Neural cell (in vitro differentiated cells): ENCODE measurements around the gene HEXIM2. TPM values are rescaled to one million over a fixed set of nuclear protein-coding genes. Genes with fewer than 3 reads are reported as not detected.

ENCODE experiments used
- H2AFZ ChIP-seq: fragments of 200-600, 300-800 bp; sonication (generic), shearing (Covaris generic); 2 replicates; pipeline ENCODE4 v1.6.0; 2014; ENCODE audit warnings: low read depth, mild to moderate bottlenecking, antibody characterized with exemption, low read length, moderate library complexity
- H3F3A ChIP-seq: fragments of 200-600 bp; shearing (Covaris generic); 2 replicates; pipeline ENCODE4 v1.6.1; 2016; ENCODE audit warnings: mild to moderate bottlenecking, moderate library complexity, mixed read lengths, antibody characterized with exemption, low read length; ENCODE audit not compliant: insufficient read depth, poor library complexity, severe bottlenecking
- H3K27ac ChIP-seq: fragments of 200-600, 300-800 bp; sonication (generic), shearing (Covaris generic); 2 replicates; pipeline ENCODE4 v1.5.1; 2014; ENCODE audit warnings: mild to moderate bottlenecking, low read length, moderate library complexity
- H3K27me3 ChIP-seq: fragments of 300-800, 200-600 bp; sonication (generic), shearing (Covaris generic); 2 replicates; pipeline ENCODE4 v1.6.0; 2014; ENCODE audit warnings: mild to moderate bottlenecking, low read depth, low read length, moderate library complexity; ENCODE audit not compliant: insufficient read depth
- H3K36me3 ChIP-seq: fragments of 300-800, 200-600 bp; sonication (generic), shearing (Covaris generic); 2 replicates; pipeline ENCODE4 v1.5.1; 2014; ENCODE audit warnings: mild to moderate bottlenecking, antibody characterized with exemption, low read length, moderate library complexity; ENCODE audit not compliant: insufficient read depth
- H3K4me2 ChIP-seq: fragments of 300-800, 200-600 bp; sonication (generic), shearing (Covaris generic); 2 replicates; pipeline ENCODE4 v1.6.0; 2014; ENCODE audit warnings: mild to moderate bottlenecking, low read length
- H3K4me3 ChIP-seq: fragments of 300-800, 200-600 bp; sonication (generic), shearing (Covaris generic); 2 replicates; pipeline ENCODE4 v1.5.1; 2014; ENCODE audit warnings: mild to moderate bottlenecking, low read length, moderate library complexity
- H3K79me2 ChIP-seq: fragments of 200-600 bp; shearing (Covaris generic); replicated peaks from 2 replicates; pipeline ENCODE4 v1.6.0; 2014; ENCODE audit warnings: mild to moderate bottlenecking, low read length, moderate library complexity; ENCODE audit not compliant: insufficient read depth
- H3K9ac ChIP-seq: fragments of 300-800, 200-600 bp; sonication (generic), shearing (Covaris generic); 2 replicates; pipeline ENCODE4 v1.6.1; 2016; ENCODE audit warnings: mild to moderate bottlenecking, low read length, mixed read lengths
- H3K9me2 ChIP-seq: fragments of 200-600 bp; shearing (Covaris generic); 2 replicates; pipeline ENCODE4 v1.6.1; 2016; ENCODE audit warnings: mild to moderate bottlenecking, low read length, mixed read lengths; ENCODE audit not compliant: insufficient read depth
- H3K9me3 ChIP-seq: fragments of 200-600, 300-800 bp; sonication (generic), shearing (Covaris generic); 2 replicates; pipeline ENCODE4 v1.6.1; 2016; ENCODE audit warnings: mild to moderate bottlenecking, mixed run types, low read length, moderate library complexity, mixed read lengths
- H4K20me1 ChIP-seq: fragments of 200-600 bp; shearing (Covaris generic); 2 replicates; pipeline ENCODE4 v1.6.1; 2016; ENCODE audit warnings: mild to moderate bottlenecking, mixed run types; ENCODE audit not compliant: insufficient read depth
- CTCF ChIP-seq: fragments of 450-650 bp; IDR thresholded peaks from 2 replicates; pipeline ENCODE4 v1.5.1; 2014; ENCODE audit warnings: antibody characterized with exemption, mild to moderate bottlenecking, moderate library complexity; ENCODE audit not compliant: poor library complexity, severe bottlenecking
- EP300 ChIP-seq: fragments of 450-650 bp; conservative IDR thresholded peaks from 2 replicates; pipeline ENCODE4 v1.6.1; 2014; ENCODE audit warnings: antibody characterized with exemption, mild to moderate bottlenecking, moderate library complexity; ENCODE audit not compliant: poor library complexity, severe bottlenecking
- EZH2 ChIP-seq: fragments of 200-600, 300-800 bp; shearing (Covaris generic), sonication (generic); IDR thresholded peaks from 2 replicates; pipeline ENCODE4 v1.6.1; 2014; ENCODE audit warnings: antibody characterized with exemption, low read length, borderline replicate concordance, mild to moderate bottlenecking; ENCODE audit not compliant: insufficient read depth, poor library complexity, severe bottlenecking
- MXI1 ChIP-seq: fragments of 450-650 bp; conservative IDR thresholded peaks from 2 replicates; pipeline ENCODE4 v1.6.1; 2014; ENCODE audit warnings: antibody characterized with exemption, mild to moderate bottlenecking; ENCODE audit not compliant: poor library complexity, severe bottlenecking
- POLR2AphosphoS5 ChIP-seq: IDR thresholded peaks from 2 replicates; pipeline ENCODE4 v1.6.1; 2012
- RAD21 ChIP-seq: fragments of 450-650 bp; conservative IDR thresholded peaks from 2 replicates; pipeline ENCODE4 v1.6.1; 2014; ENCODE audit warnings: antibody characterized with exemption, mild to moderate bottlenecking, moderate library complexity
- REST ChIP-seq: IDR thresholded peaks from 2 replicates; pipeline ENCODE4 v1.6.1; 2012; ENCODE audit warnings: borderline replicate concordance
- SMC3 ChIP-seq: fragments of 450-650 bp; conservative IDR thresholded peaks from 2 replicates; pipeline ENCODE4 v1.6.1; 2014; ENCODE audit warnings: antibody characterized with exemption, mild to moderate bottlenecking, moderate library complexity; ENCODE audit not compliant: poor library complexity
- TAF1 ChIP-seq: IDR thresholded peaks from 2 replicates; pipeline ENCODE4 v1.6.1; 2012; ENCODE audit warnings: low read depth
- polyA plus RNA-seq: library from polyadenylated mRNA; depleted of rRNA; stranded (reverse); fragments of >200 nt; gene quantifications from 2 replicates; pipeline ENCODE4 v1.2.3, GENCODE V29; 2014

The HEXIM2 gene
- polyA plus RNA-seq, 1 donor from 2014 or later: 13.9 TPM

- Histone ChIP-seq H3K4me3 (peak overlapping the region; percentile 58), H3K4me2 (no peak overlapping the region), H3K9ac (no peak overlapping the region), H3K9me2 (no peaks in the 10 kb centered on the region), H2AFZ (no peak overlapping the region), H3K9me3 (no peaks in the 10 kb centered on the region), H3K27ac (no peak overlapping the region), H3F3A (no peaks in the 10 kb centered on the region), H3K79me2 (no peaks in the 10 kb centered on the region), H4K20me1 (no peaks in the 10 kb centered on the region), H3K36me3 (no peaks in the 10 kb centered on the region), H3K27me3 (no peaks in the 10 kb centered on the region)
- TF ChIP-seq SMC3 (no peak), EZH2 (no peak), POLR2AphosphoS5 (no peak), REST (no peak), CTCF (no peak), TAF1 (no peak), RAD21 (no peak), MXI1 (no peak), EP300 (no peak)
Observed at GRCh38 chr17:45135978-45136791, 25.5 kb upstream of the HEXIM2 start.

GRCh38 chr17:45136846-45137560 lies 24.7 kb upstream of the HEXIM2 start:
- H3K36me3 ChIP-seq: no peaks in the 10 kb centered on the region
- H3K9ac ChIP-seq: no peak overlapping the region
- no peak overlapping the region for H3K27ac ChIP-seq
- H3K4me2 ChIP-seq: no peak overlapping the region
- H3K9me3 ChIP-seq: no peaks in the 10 kb centered on the region
- H3F3A ChIP-seq: no peaks in the 10 kb centered on the region
- H3K4me3 ChIP-seq: no peak overlapping the region
- H3K79me2 ChIP-seq: no peaks in the 10 kb centered on the region
- no peaks in the 10 kb centered on the region for H3K9me2 ChIP-seq
- no peaks in the 10 kb centered on the region for H4K20me1 ChIP-seq
- no peak for TF ChIP-seq RAD21
- no peak for TF ChIP-seq EZH2
- TF ChIP-seq CTCF: no peak
- no peak for TF ChIP-seq TAF1
- no peak for TF ChIP-seq REST
- no peak for TF ChIP-seq SMC3
- no peak for TF ChIP-seq MXI1
- TF ChIP-seq POLR2AphosphoS5: no peak
- no peak for TF ChIP-seq EP300
- H3K27me3 ChIP-seq: no peaks in the 10 kb centered on the region
- H2AFZ ChIP-seq: no peak overlapping the region
